ENCODE results near the gene DNAJB2. TPM values are rescaled to one million over a fixed set of nuclear protein-coding genes. Genes with fewer than 3 reads are reported as not detected.

DNAJB2 gene
- total and polyA plus RNA-seq, 7 donors = 27.4 to 73.9 (median 42.1) TPM

- peaks cover 0 to 24% (median 21%) of the 10 kb centered on the region in 4 donors for H3K4me1 ChIP-seq
- no peaks in the 10 kb centered on the region for H3K9me3 ChIP-seq
- H3K36me3 ChIP-seq = peaks cover 8 to 15% (median 13%) of the 10 kb centered on the region in 4 donors
- TF ChIP-seq EP300 (IDR thresholded peaks at IDR 0.05) (peak in 1 of 4 donors; percentile 52), POLR2AphosphoS5 (IDR thresholded peaks at IDR 0.05) (peak in 3 of 4 donors; percentile 20 to 70 (median 55)), POLR2A (IDR thresholded peaks at IDR 0.05) (no peak), CTCF (IDR thresholded peaks at IDR 0.05) (no peak)
- DNase-seq = peak; percentile 89
- H3K4me3 ChIP-seq = no peak overlapping the region
- intact Hi-C loops (cut with DNase I) = loop anchor here (10.0 kb wide), 1 partner anchor 255 kb away; the partner anchor contains the start of genes CHPF and TMEM198
- 60 to 64% methylated on average over 16 of the region's 16 CpGs for WGBS, 2 donors
- no peaks in the 10 kb centered on the region for H3K27me3 ChIP-seq
- peak overlapping the region; percentile 73 to 82 (median 74) for H3K27ac ChIP-seq
These were observed 10.6 kb downstream of the DNAJB2 start for GRCh38 chr2:219289537-219290361.

GRCh38 chr2:219290381-219291171 lies 11.4 kb downstream of the DNAJB2 start:
- Histone ChIP-seq H3K27me3 (no peaks in the 10 kb centered on the region), H3K4me3 (no peak overlapping the region), H3K9me3 (no peaks in the 10 kb centered on the region), H3K27ac (peak overlapping the region; percentile 73 to 82 (median 74)), H3K36me3 (peaks cover 0 to 7% (median 4%) of the 10 kb centered on the region in 4 donors), H3K4me1 (peaks cover 0 to 28% (median 26%) of the 10 kb centered on the region in 4 donors)
- DNase-seq = peak; percentile 57
- no peak for TF ChIP-seq CTCF (IDR thresholded peaks at IDR 0.05)
- TF ChIP-seq POLR2A (IDR thresholded peaks at IDR 0.05) = no peak
- TF ChIP-seq EP300 (IDR thresholded peaks at IDR 0.05) = no peak
- TF ChIP-seq POLR2AphosphoS5 (IDR thresholded peaks at IDR 0.05) = no peak
- intact Hi-C loops (cut with DNase I) = loop anchor here (10.0 kb wide), 1 partner anchor 254 kb away; the partner anchor contains the start of genes CHPF and TMEM198
- 87 to 89% methylated on average over 16 of the region's 16 CpGs for WGBS, 2 donors

- Histone ChIP-seq H3K27me3 (no peaks in the 10 kb centered on the region), H3K9me3 (no peaks in the 10 kb centered on the region), H3K36me3 (no peaks in the 10 kb centered on the region), H3K4me1 (peaks cover 0 to 28% (median 26%) of the 10 kb centered on the region in 4 donors), H3K27ac (no peak overlapping the region), H3K4me3 (no peak overlapping the region)
- DNase-seq = peak; percentile 44
- 80 to 81% methylated on average over 7 of the region's 7 CpGs for WGBS, 2 donors
- no peak for TF ChIP-seq CTCF (IDR thresholded peaks at IDR 0.05)
- no peak for TF ChIP-seq POLR2AphosphoS5 (IDR thresholded peaks at IDR 0.05)
- TF ChIP-seq EP300 (IDR thresholded peaks at IDR 0.05) = no peak
- no peak for TF ChIP-seq POLR2A (IDR thresholded peaks at IDR 0.05)
- intact Hi-C loops (cut with DNase I) = loop anchor here (10.0 kb wide), 1 partner anchor 253 kb away; the partner anchor contains the start of genes CHPF and TMEM198
These were observed 12.2 kb downstream of the DNAJB2 start for GRCh38 chr2:219291394-219291793.

GRCh38 chr2:219291910-219292490 lies 12.8 kb downstream of the DNAJB2 start:
- intact Hi-C loops (cut with DNase I) = loop anchor here (10.0 kb wide), 1 partner anchor 253 kb away; the partner anchor contains the start of genes CHPF and TMEM198
- no peaks in the 10 kb centered on the region for H3K36me3 ChIP-seq
- TF ChIP-seq POLR2AphosphoS5 (IDR thresholded peaks at IDR 0.05) (no peak), CTCF (IDR thresholded peaks at IDR 0.05) (no peak), POLR2A (IDR thresholded peaks at IDR 0.05) (no peak), EP300 (IDR thresholded peaks at IDR 0.05) (no peak)
- no peak overlapping the region for H3K27ac ChIP-seq
- peak; percentile 55 for DNase-seq
- H3K4me1 ChIP-seq = peaks cover 0 to 28% (median 26%) of the 10 kb centered on the region in 4 donors
- no peaks in the 10 kb centered on the region for H3K27me3 ChIP-seq
- no peak overlapping the region for H3K4me3 ChIP-seq
- whole genome bisulfite sequencing, 2 donors = 68 to 81% methylated on average over 4 of the region's 4 CpGs
- no peaks in the 10 kb centered on the region for H3K9me3 ChIP-seq

Data from sigmoid colon (tissue), 7 donors.